NB4 (cell line): ENCODE results near the gene C3orf22.

ENCODE experiments used
- CTCF ChIP-seq: IDR thresholded peaks from one replicate; pipeline ENCODE4 v1.5.1; 2012; ENCODE audit warnings: low read depth, low read length
- POLR2A ChIP-seq: IDR thresholded peaks from 2 replicates; pipeline ENCODE4 v1.6.1; 2011; ENCODE audit warnings: mild to moderate bottlenecking; ENCODE audit not compliant: insufficient read length; ENCODE audit errors: extremely low read depth
- TF ChIP-seq, protein P1 (sequence below): IDR thresholded peaks from 2 replicates; pipeline ENCODE4 v1.6.1; 2011; ENCODE audit warnings: low read depth, low read length

DNA sequence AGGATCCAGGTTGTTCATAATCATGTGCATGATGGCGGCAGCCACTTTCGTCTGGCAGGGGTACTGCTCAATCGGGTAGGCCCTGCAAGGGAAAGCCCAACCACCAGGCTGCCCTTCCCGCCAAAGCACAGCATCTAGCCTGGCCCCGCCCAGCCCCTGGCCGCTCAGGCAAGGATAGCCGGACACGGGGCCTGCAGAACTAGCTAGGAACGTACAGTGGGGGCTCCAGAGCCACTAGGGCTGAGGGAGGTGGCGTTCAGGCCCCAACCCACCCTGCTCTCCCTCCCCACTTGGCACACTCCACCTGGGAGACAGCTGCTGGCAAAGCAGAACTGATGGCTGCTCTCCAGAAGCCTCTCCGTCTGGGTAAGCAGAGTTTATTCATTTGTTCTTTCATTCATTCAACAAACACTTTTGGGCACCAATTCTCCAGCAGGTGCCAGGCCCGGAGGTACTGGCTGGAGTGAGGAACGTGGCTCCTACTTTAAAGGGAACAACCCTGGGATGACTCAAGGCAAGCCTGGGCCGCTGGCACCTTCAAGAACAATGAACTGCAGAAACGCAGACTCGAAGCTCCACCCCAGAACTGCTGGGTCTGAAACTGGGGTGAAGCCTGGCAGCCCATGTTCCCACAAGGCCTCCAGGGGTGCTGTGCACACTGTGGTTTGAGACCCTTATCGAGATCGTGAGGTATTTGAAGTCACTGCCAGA lies 49.0 kb downstream of the C3orf22 start:
- TF ChIP-seq, protein P1, sequence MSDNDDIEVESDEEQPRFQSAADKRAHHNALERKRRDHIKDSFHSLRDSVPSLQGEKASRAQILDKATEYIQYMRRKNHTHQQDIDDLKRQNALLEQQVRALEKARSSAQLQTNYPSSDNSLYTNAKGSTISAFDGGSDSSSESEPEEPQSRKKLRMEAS: no peak
- TF ChIP-seq POLR2A (no peak), CTCF (no peak)
